Neuronal stem cell (in vitro differentiated cells): ENCODE data around the gene MLIP.

Experiments used
- DNase-seq: peaks from one replicate; pipeline ENCODE4 v3.0.0-alpha.2; 2013; ENCODE audit warnings: low spot score
- H2AFZ ChIP-seq: one replicate; pipeline ENCODE4 v1.6.1; 2013; ENCODE audit warnings: mild to moderate bottlenecking, low read length, inconsistent platforms
- H2AK5ac ChIP-seq: 2 replicates; pipeline ENCODE4 v1.6.1; 2013; ENCODE audit warnings: low read depth, mild to moderate bottlenecking, inconsistent platforms, low read length, moderate library complexity, mixed read lengths
- H2BK120ac ChIP-seq: 2 replicates; pipeline ENCODE4 v1.6.1; 2013; ENCODE audit warnings: low read depth, mild to moderate bottlenecking, inconsistent platforms, low read length, moderate library complexity, mixed read lengths
- H2BK12ac ChIP-seq: one replicate; pipeline ENCODE4 v1.6.1; 2013; ENCODE audit warnings: low read length, inconsistent platforms
- H2BK15ac ChIP-seq: 2 replicates; pipeline ENCODE4 v1.6.1; 2013; ENCODE audit warnings: mild to moderate bottlenecking, low read length, inconsistent platforms, mixed read lengths
- H2BK5ac ChIP-seq: one replicate; pipeline ENCODE4 v1.6.1; 2013; ENCODE audit warnings: inconsistent platforms, mild to moderate bottlenecking, low read length, moderate library complexity
- H3K14ac ChIP-seq: one replicate; pipeline ENCODE4 v1.6.1; 2013; ENCODE audit warnings: low read length, inconsistent platforms
- H3K18ac ChIP-seq: 2 replicates; pipeline ENCODE4 v1.6.1; 2013; ENCODE audit warnings: low read length, inconsistent platforms
- H3K23ac ChIP-seq: 2 replicates; pipeline ENCODE4 v1.6.1; 2013; ENCODE audit warnings: low read depth, mild to moderate bottlenecking, mixed read lengths, low read length, inconsistent platforms; ENCODE audit not compliant: poor library complexity
- H3K27ac ChIP-seq: replicated peaks from 3 replicates; pipeline ENCODE4 v1.5.1; 2013; ENCODE audit warnings: low read length, inconsistent platforms
- H3K27me3 ChIP-seq, 3 experiments: 2 replicates each; pipeline ENCODE4 v1.6.1; 2013; ENCODE audit warnings: low read length in 3 of 3, mild to moderate bottlenecking in 2 of 3, inconsistent platforms in 1 of 3, low read depth in 1 of 3, mixed read lengths in 1 of 3, moderate library complexity in 1 of 3; ENCODE audit not compliant: control insufficient read depth in 3 of 3, insufficient read depth in 3 of 3
- H3K36me3 ChIP-seq, 2 donors: replicated peaks in 1 of 2; 2 replicates each; pipeline ENCODE4 v1.6.1; 2013; ENCODE audit warnings: low read length in 2 of 2; ENCODE audit not compliant: control insufficient read depth in 2 of 2, insufficient read depth in 2 of 2
- H3K4ac ChIP-seq: 2 replicates; pipeline ENCODE4 v1.6.1; 2013; ENCODE audit warnings: inconsistent platforms, mild to moderate bottlenecking, low read length, moderate library complexity
- H3K4me1 ChIP-seq, 2 donors: 1 replicate in 1 of 2; 2 replicates in 1 of 2; pipeline ENCODE4 v1.6.1; 2013; ENCODE audit warnings: low read length in 2 of 2, low read depth in 1 of 2; ENCODE audit not compliant: control insufficient read depth in 2 of 2, insufficient read depth in 1 of 2
- H3K4me2 ChIP-seq: one replicate; pipeline ENCODE4 v1.6.1; 2013; ENCODE audit warnings: mild to moderate bottlenecking, low read length, inconsistent platforms; ENCODE audit not compliant: insufficient read depth, poor library complexity, severe bottlenecking
- H3K4me3 ChIP-seq, 2 donors: 2 replicates each; pipeline ENCODE4 v1.5.1; 2013; ENCODE audit warnings: low read length in 2 of 2, mild to moderate bottlenecking in 2 of 2, inconsistent platforms in 1 of 2, moderate library complexity in 1 of 2
- H3K79me1 ChIP-seq: one replicate; pipeline ENCODE4 v1.6.1; 2013; ENCODE audit warnings: low read depth, mild to moderate bottlenecking, inconsistent platforms, low read length, moderate library complexity
- H3K9ac ChIP-seq: one replicate; pipeline ENCODE4 v1.6.1; 2013; ENCODE audit warnings: mild to moderate bottlenecking, low read depth, low read length, inconsistent platforms; ENCODE audit not compliant: poor library complexity
- H3K9me3 ChIP-seq, 2 donors: replicated peaks in 1 of 2; 2 replicates each; pipeline versions ENCODE3 to v1.6.1; 2013; ENCODE audit warnings: low read length in 2 of 2, mild to moderate bottlenecking in 2 of 2, inconsistent platforms in 1 of 2, low read depth in 1 of 2, mixed read lengths in 1 of 2, moderate library complexity in 1 of 2; ENCODE audit not compliant: control insufficient read depth in 2 of 2, insufficient read depth in 1 of 2
- H4K8ac ChIP-seq: one replicate; pipeline ENCODE4 v1.6.1; 2013; ENCODE audit warnings: low read depth, mild to moderate bottlenecking, inconsistent platforms, low read length, moderate library complexity
- H4K91ac ChIP-seq: one replicate; pipeline ENCODE4 v1.6.1; 2013; ENCODE audit warnings: low read length, low read depth, mild to moderate bottlenecking, inconsistent platforms; ENCODE audit not compliant: poor library complexity
- WGBS, 2 donors: extraction: QIAGEN DNeasy Blood & Tissue Kit; methylation state at CpG; one replicate each; pipeline ENCODE4 v1.1.7; 2013; ENCODE audit warnings: missing lambda C conversion rate in 2 of 2, mixed read lengths in 1 of 2; ENCODE audit not compliant: insufficient read length in 2 of 2, insufficient replicate concordance in 1 of 2; ENCODE audit errors: extremely low coverage in 2 of 2; 5-methylcytosine and 5-hydroxymethylcytosine counted together

Gene MLIP

GRCh38 chr6:54285595-54285994 lies 174.4 kb downstream of the MLIP start:
- H3K23ac ChIP-seq, result no peak overlapping the region
- H3K4me2 ChIP-seq, result no peak overlapping the region
- H3K27ac ChIP-seq, result no peak overlapping the region
- no peaks in the 10 kb centered on the region for H3K36me3 ChIP-seq
- no peaks in the 10 kb centered on the region for H3K9me3 ChIP-seq
- no peak overlapping the region for H4K91ac ChIP-seq
- no peak overlapping the region for H3K4ac ChIP-seq
- no peaks in the 10 kb centered on the region for H3K4me1 ChIP-seq
- H2BK12ac ChIP-seq, result no peak overlapping the region
- no peak overlapping the region for H3K14ac ChIP-seq
- no CpG with 5 or more reads among the region's 3 CpGs for WGBS, 2 donors
- no peaks in the 10 kb centered on the region for H3K27me3 ChIP-seq
- H3K79me1 ChIP-seq, result no peaks in the 10 kb centered on the region
- H2BK15ac ChIP-seq, result no peak overlapping the region
- DNase-seq, result no peak
- no peak overlapping the region for H3K18ac ChIP-seq
- H2BK120ac ChIP-seq, result no peak overlapping the region
- H2BK5ac ChIP-seq, result no peak overlapping the region
- no peak overlapping the region for H3K9ac ChIP-seq
- no peak overlapping the region for H2AK5ac ChIP-seq
- H2AFZ ChIP-seq, result no peak overlapping the region
- no peak overlapping the region for H4K8ac ChIP-seq
- H3K4me3 ChIP-seq, result no peak overlapping the region

GRCh38 chr6:54286141-54286540 lies 174.9 kb downstream of the MLIP start:
- no peak overlapping the region for H3K18ac ChIP-seq
- no peak overlapping the region for H3K27ac ChIP-seq
- no peaks in the 10 kb centered on the region for H3K27me3 ChIP-seq
- no peaks in the 10 kb centered on the region for H3K36me3 ChIP-seq
- H2AFZ ChIP-seq, result no peak overlapping the region
- no peak for DNase-seq
- no peak overlapping the region for H2BK120ac ChIP-seq
- no peak overlapping the region for H3K4me3 ChIP-seq
- no peaks in the 10 kb centered on the region for H3K4me1 ChIP-seq
- no peak overlapping the region for H2AK5ac ChIP-seq
- H3K4me2 ChIP-seq, result no peak overlapping the region
- H4K91ac ChIP-seq, result no peak overlapping the region
- no peak overlapping the region for H2BK12ac ChIP-seq
- no peak overlapping the region for H3K23ac ChIP-seq
- no peak overlapping the region for H3K4ac ChIP-seq
- no peaks in the 10 kb centered on the region for H3K9me3 ChIP-seq
- H2BK5ac ChIP-seq, result no peak overlapping the region
- H3K79me1 ChIP-seq, result no peaks in the 10 kb centered on the region
- H4K8ac ChIP-seq, result no peak overlapping the region
- H2BK15ac ChIP-seq, result no peak overlapping the region
- H3K9ac ChIP-seq, result no peak overlapping the region
- H3K14ac ChIP-seq, result no peak overlapping the region

DNA sequence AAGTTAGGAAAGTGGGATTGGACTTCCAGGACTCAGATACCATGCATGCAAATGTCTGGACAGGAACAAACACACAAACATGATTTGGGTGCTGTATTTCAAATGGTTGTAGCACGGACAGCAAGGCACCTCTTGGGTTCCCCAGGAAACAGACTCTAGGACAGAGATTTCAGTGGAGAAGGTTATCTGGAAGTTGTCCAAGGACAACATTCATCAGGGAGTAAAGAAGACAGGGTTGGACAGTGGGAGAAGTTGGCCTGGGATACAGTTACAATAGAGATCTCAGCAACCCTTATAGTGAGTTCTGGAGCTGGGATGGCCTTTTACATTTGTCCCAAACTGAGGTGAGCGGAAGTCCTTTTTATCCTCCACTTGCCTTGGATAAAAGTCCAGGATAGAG lies 177.2 kb downstream of the MLIP start:
- H3K79me1 ChIP-seq, result no peaks in the 10 kb centered on the region
- H3K23ac ChIP-seq, result no peak overlapping the region
- no peak overlapping the region for H2AK5ac ChIP-seq
- no peak overlapping the region for H2AFZ ChIP-seq
- WGBS, 2 donors, result no CpG with 5 or more reads among the region's 2 CpGs
- no peak overlapping the region for H3K18ac ChIP-seq
- H3K27me3 ChIP-seq, result no peaks in the 10 kb centered on the region
- H2BK120ac ChIP-seq, result no peak overlapping the region
- no peaks in the 10 kb centered on the region for H3K4me1 ChIP-seq
- H3K4me3 ChIP-seq, result no peak overlapping the region
- no peaks in the 10 kb centered on the region for H3K36me3 ChIP-seq
- H2BK15ac ChIP-seq, result no peak overlapping the region
- no peak overlapping the region for H3K14ac ChIP-seq
- no peak for DNase-seq
- no peak overlapping the region for H3K4me2 ChIP-seq
- H4K91ac ChIP-seq, result no peak overlapping the region
- no peaks in the 10 kb centered on the region for H3K9me3 ChIP-seq
- H2BK12ac ChIP-seq, result no peak overlapping the region
- H2BK5ac ChIP-seq, result no peak overlapping the region
- H3K9ac ChIP-seq, result no peak overlapping the region
- no peak overlapping the region for H4K8ac ChIP-seq
- no peak overlapping the region for H3K4ac ChIP-seq
- no peak overlapping the region for H3K27ac ChIP-seq

- H4K8ac ChIP-seq, result no peak overlapping the region
- no peak overlapping the region for H3K4me2 ChIP-seq
- no peak overlapping the region for H3K27ac ChIP-seq
- H3K4me1 ChIP-seq, result no peaks in the 10 kb centered on the region
- H2BK12ac ChIP-seq, result no peak overlapping the region
- no peak overlapping the region for H3K18ac ChIP-seq
- no peak overlapping the region for H2BK5ac ChIP-seq
- no peak overlapping the region for H2AFZ ChIP-seq
- no peak overlapping the region for H3K9ac ChIP-seq
- no peaks in the 10 kb centered on the region for H3K36me3 ChIP-seq
- no peak overlapping the region for H2BK15ac ChIP-seq
- WGBS, 2 donors, result no CpG with 5 or more reads among the region's 4 CpGs
- H2AK5ac ChIP-seq, result no peak overlapping the region
- no peak overlapping the region for H4K91ac ChIP-seq
- H3K4ac ChIP-seq, result no peak overlapping the region
- H3K4me3 ChIP-seq, result no peak overlapping the region
- H3K14ac ChIP-seq, result no peak overlapping the region
- no peaks in the 10 kb centered on the region for H3K9me3 ChIP-seq
- no peaks in the 10 kb centered on the region for H3K79me1 ChIP-seq
- no peak overlapping the region for H3K23ac ChIP-seq
- H3K27me3 ChIP-seq, result no peaks in the 10 kb centered on the region
- no peak overlapping the region for H2BK120ac ChIP-seq
- no peak for DNase-seq
Measured at GRCh38 chr6:54289426-54289825, 178.2 kb downstream of the MLIP start.
